Measurements from ENCODE around the gene GAL3ST2.

The GAL3ST2 gene

DNA sequence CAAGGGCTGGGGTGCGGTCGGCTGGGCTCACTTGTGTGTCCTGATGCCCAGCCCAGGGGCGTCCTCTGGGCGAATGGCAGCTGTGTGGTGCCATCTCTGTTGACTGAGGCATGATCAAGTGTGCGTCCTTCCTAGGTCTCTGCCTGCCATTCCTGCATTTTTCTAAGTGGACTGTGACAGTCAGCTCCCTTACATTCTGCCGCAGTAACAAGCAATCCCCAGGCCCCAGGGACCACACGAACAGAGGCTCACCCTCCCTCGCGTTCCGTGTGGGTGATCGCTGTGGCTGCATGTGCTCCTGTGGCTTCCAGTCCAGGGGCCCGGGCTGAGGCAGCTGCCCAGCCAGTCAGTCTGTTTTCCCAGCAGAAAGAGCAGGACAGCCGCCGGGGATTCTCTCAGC lies 24.4 kb upstream of the GAL3ST2 start:
- no peak overlapping the region for H3K4ac ChIP-seq (ENCODE audit: low read depth in 1 of 2, low read length in 2 of 2)
- H3K4me1 ChIP-seq (ENCODE audit: control insufficient read depth, insufficient read depth, low read depth, low read length): peaks cover 24% of the 10 kb centered on the region
- no peak overlapping the region for H2BK15ac ChIP-seq (ENCODE audit: low read depth, poor library complexity, severe bottlenecking)
- no peaks in the 10 kb centered on the region for H3K9me3 ChIP-seq (ENCODE audit: control insufficient read depth, low read length)
- DNase-seq: no peak
- peaks cover 23% of the 10 kb centered on the region for H3K79me1 ChIP-seq (replicated peaks; ENCODE audit: low read length, poor library complexity, severe bottlenecking)
- H2AK5ac ChIP-seq (ENCODE audit: low read length, severe bottlenecking): peak overlapping the region; percentile 62
- no peak overlapping the region for H3K18ac ChIP-seq (ENCODE audit: low read depth in 1 of 2, low read length in 2 of 2)
- H2BK120ac ChIP-seq (ENCODE audit: low read depth, low read length): no peak overlapping the region
- H3K23ac ChIP-seq (ENCODE audit: low read length in 2 of 2): no peak overlapping the region
- H3K14ac ChIP-seq (ENCODE audit: low read length in 2 of 2): no peak overlapping the region
- no peak overlapping the region for H3K4me3 ChIP-seq (ENCODE audit: insufficient read depth in 1 of 2, low read depth in 1 of 2, low read length in 2 of 2)
- no peak overlapping the region for H2BK12ac ChIP-seq (ENCODE audit: low read length in 2 of 2)
- no peaks in the 10 kb centered on the region for H3K27me3 ChIP-seq (ENCODE audit: control insufficient read depth in 1 of 2, insufficient read depth in 1 of 2, low read length in 2 of 2)
- H2BK5ac ChIP-seq (ENCODE audit: low read depth, low read length, poor library complexity, severe bottlenecking): no peak overlapping the region
- H3K9ac ChIP-seq (ENCODE audit: low read length): no peak overlapping the region
- no peak overlapping the region for H2AFZ ChIP-seq (ENCODE audit: low read depth, low read length)
- H3K36me3 ChIP-seq (ENCODE audit: control insufficient read depth in 1 of 2, insufficient read depth in 2 of 2, low read depth in 1 of 2, low read length in 2 of 2): peaks cover 67 to 78% of the 10 kb centered on the region in 2 experiments
- no peak overlapping the region for H4K91ac ChIP-seq (ENCODE audit: low read length)
- no peak overlapping the region for H3K27ac ChIP-seq (ENCODE audit: low read length, poor library complexity, severe bottlenecking)
- H3K4me2 ChIP-seq (ENCODE audit: low read length, poor library complexity, severe bottlenecking): no peak overlapping the region
- 97% methylated on average over 14 of the region's 14 CpGs for WGBS
- H4K8ac ChIP-seq (ENCODE audit: low read length): peak overlapping the region; percentile 8

DNA sequence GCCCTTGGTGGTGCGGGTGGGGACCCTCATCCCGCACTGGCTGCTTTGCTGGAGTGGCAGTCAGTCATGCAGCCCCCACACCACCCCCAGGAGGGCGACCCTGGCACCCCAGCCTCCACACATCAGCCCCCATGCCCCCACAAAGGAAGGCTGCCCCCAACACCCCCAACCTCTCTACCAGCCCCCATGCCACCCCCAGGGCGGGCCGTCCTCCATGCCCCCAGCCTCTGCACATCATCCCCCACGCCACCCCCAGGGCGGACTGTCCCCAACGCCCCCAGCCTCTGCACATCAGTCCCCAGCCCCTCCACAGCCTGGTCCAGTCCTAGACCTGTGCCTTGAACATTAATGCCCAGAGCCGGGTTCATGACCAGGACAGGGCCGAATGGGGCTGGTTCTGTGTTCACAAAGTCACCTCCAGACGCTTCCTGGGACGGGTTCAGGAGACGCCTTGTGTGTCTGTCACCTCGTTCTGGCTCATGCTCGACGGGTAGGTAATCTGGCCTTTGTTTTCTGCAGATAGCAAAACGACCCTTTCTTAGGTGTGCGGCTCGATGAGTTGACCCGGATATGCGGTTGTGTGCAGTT lies 23.8 kb upstream of the GAL3ST2 start:
- Histone ChIP-seq H4K91ac (ENCODE audit: low read length) (no peak overlapping the region), H3K36me3 (ENCODE audit: control insufficient read depth in 1 of 2, insufficient read depth in 2 of 2, low read depth in 1 of 2, low read length in 2 of 2) (peaks cover 67 to 78% of the 10 kb centered on the region in 2 experiments), H2BK12ac (ENCODE audit: low read length in 2 of 2) (no peak overlapping the region), H3K9ac (ENCODE audit: low read length) (no peak overlapping the region), H2BK5ac (ENCODE audit: low read depth, low read length, poor library complexity, severe bottlenecking) (no peak overlapping the region), H3K4ac (ENCODE audit: low read depth in 1 of 2, low read length in 2 of 2) (no peak overlapping the region), H3K4me1 (ENCODE audit: control insufficient read depth, insufficient read depth, low read depth, low read length) (peaks cover 24% of the 10 kb centered on the region), H3K9me3 (ENCODE audit: control insufficient read depth, low read length) (no peaks in the 10 kb centered on the region), H2AFZ (ENCODE audit: low read depth, low read length) (no peak overlapping the region), H3K79me1 (replicated peaks; ENCODE audit: low read length, poor library complexity, severe bottlenecking) (peaks cover 22% of the 10 kb centered on the region), H2BK15ac (ENCODE audit: low read depth, poor library complexity, severe bottlenecking) (no peak overlapping the region), H3K4me2 (ENCODE audit: low read length, poor library complexity, severe bottlenecking) (no peak overlapping the region), H3K14ac (ENCODE audit: low read length in 2 of 2) (no peak overlapping the region), H3K27me3 (ENCODE audit: control insufficient read depth in 1 of 2, insufficient read depth in 1 of 2, low read length in 2 of 2) (no peaks in the 10 kb centered on the region), H3K18ac (ENCODE audit: low read depth in 1 of 2, low read length in 2 of 2) (no peak overlapping the region), H2BK120ac (ENCODE audit: low read depth, low read length) (no peak overlapping the region), H4K8ac (ENCODE audit: low read length) (no peak overlapping the region), H3K27ac (ENCODE audit: low read length, poor library complexity, severe bottlenecking) (no peak overlapping the region), H3K23ac (ENCODE audit: low read length in 2 of 2) (no peak overlapping the region), H3K4me3 (ENCODE audit: insufficient read depth in 1 of 2, low read depth in 1 of 2, low read length in 2 of 2) (no peak overlapping the region), H2AK5ac (ENCODE audit: low read length, severe bottlenecking) (no peak overlapping the region)
- WGBS: 93% methylated on average over 21 of the region's 21 CpGs
- no peak for DNase-seq

DNA sequence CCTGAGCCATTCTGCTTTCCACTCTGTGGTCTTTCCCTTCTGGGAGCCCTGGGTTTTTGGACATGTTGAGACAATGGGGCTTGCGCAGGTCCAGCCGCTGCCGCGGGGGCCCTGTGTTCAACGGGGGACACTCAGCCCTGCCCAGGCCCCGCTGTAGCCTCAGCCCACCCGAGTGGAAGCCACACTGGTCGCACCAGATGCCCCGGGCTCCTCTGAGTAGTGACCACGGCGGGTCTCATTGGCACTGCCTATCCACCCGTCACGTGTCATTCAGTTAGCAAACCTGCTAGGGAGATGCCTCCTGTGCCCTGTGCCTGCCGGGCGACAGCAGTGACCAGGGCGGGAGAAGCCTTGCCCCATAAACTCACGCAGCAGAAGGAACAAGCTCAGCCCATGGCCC lies 23.1 kb upstream of the GAL3ST2 start:
- Histone ChIP-seq H3K4me2 (ENCODE audit: low read length, poor library complexity, severe bottlenecking) (no peak overlapping the region), H3K27ac (ENCODE audit: low read length, poor library complexity, severe bottlenecking) (no peak overlapping the region), H3K4ac (ENCODE audit: low read depth in 1 of 2, low read length in 2 of 2) (no peak overlapping the region), H3K23ac (ENCODE audit: low read length in 2 of 2) (no peak overlapping the region), H3K79me1 (replicated peaks; ENCODE audit: low read length, poor library complexity, severe bottlenecking) (peaks cover 20% of the 10 kb centered on the region), H3K9ac (ENCODE audit: low read length) (no peak overlapping the region), H3K27me3 (ENCODE audit: control insufficient read depth in 1 of 2, insufficient read depth in 1 of 2, low read length in 2 of 2) (no peaks in the 10 kb centered on the region), H3K18ac (ENCODE audit: low read depth in 1 of 2, low read length in 2 of 2) (no peak overlapping the region), H3K36me3 (ENCODE audit: control insufficient read depth in 1 of 2, insufficient read depth in 2 of 2, low read depth in 1 of 2, low read length in 2 of 2) (peaks cover 70 to 78% of the 10 kb centered on the region in 2 experiments), H4K8ac (ENCODE audit: low read length) (no peak overlapping the region), H2AK5ac (ENCODE audit: low read length, severe bottlenecking) (peak overlapping the region; percentile 10), H2BK15ac (ENCODE audit: low read depth, poor library complexity, severe bottlenecking) (no peak overlapping the region), H3K14ac (ENCODE audit: low read length in 2 of 2) (no peak overlapping the region), H2BK5ac (ENCODE audit: low read depth, low read length, poor library complexity, severe bottlenecking) (no peak overlapping the region), H3K4me1 (ENCODE audit: control insufficient read depth, insufficient read depth, low read depth, low read length) (peaks cover 24% of the 10 kb centered on the region), H4K91ac (ENCODE audit: low read length) (no peak overlapping the region), H3K9me3 (ENCODE audit: control insufficient read depth, low read length) (no peaks in the 10 kb centered on the region), H3K4me3 (ENCODE audit: insufficient read depth in 1 of 2, low read depth in 1 of 2, low read length in 2 of 2) (no peak overlapping the region), H2AFZ (ENCODE audit: low read depth, low read length) (no peak overlapping the region), H2BK12ac (ENCODE audit: low read length in 2 of 2) (no peak overlapping the region), H2BK120ac (ENCODE audit: low read depth, low read length) (no peak overlapping the region)
- DNase-seq: no peak
- WGBS: 98% methylated on average over 17 of the region's 17 CpGs

DNA sequence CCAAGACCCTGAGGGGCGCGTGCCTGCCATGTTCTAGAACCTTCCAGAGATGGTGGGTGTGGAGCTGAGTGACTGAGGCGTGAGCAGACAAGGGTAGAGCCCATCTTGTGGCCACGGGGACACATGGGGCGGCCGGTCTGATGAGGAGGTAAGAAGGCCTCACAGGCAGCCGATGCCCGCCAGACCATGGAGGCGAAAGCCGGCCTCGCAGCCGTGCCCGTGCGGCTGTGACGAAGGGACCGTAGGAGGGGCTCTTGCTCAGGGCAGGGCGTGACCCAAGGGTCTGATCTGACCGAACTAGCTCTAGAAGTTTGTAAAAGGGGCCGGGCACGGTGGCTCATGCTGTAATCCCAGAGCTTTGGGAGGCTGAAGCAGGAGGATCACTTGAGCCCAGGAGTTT lies 22.6 kb upstream of the GAL3ST2 start:
- Histone ChIP-seq H2BK12ac (ENCODE audit: low read length in 2 of 2) (no peak overlapping the region), H3K18ac (ENCODE audit: low read depth in 1 of 2, low read length in 2 of 2) (no peak overlapping the region), H4K91ac (ENCODE audit: low read length) (no peak overlapping the region), H3K79me1 (replicated peaks; ENCODE audit: low read length, poor library complexity, severe bottlenecking) (peaks cover 18% of the 10 kb centered on the region), H3K9ac (ENCODE audit: low read length) (no peak overlapping the region), H3K14ac (ENCODE audit: low read length in 2 of 2) (no peak overlapping the region), H3K4me3 (ENCODE audit: insufficient read depth in 1 of 2, low read depth in 1 of 2, low read length in 2 of 2) (no peak overlapping the region), H3K23ac (ENCODE audit: low read length in 2 of 2) (no peak overlapping the region), H3K27me3 (ENCODE audit: control insufficient read depth in 1 of 2, insufficient read depth in 1 of 2, low read length in 2 of 2) (no peaks in the 10 kb centered on the region), H2BK15ac (ENCODE audit: low read depth, poor library complexity, severe bottlenecking) (no peak overlapping the region), H3K4ac (ENCODE audit: low read depth in 1 of 2, low read length in 2 of 2) (no peak overlapping the region), H3K4me2 (ENCODE audit: low read length, poor library complexity, severe bottlenecking) (no peak overlapping the region), H2AFZ (ENCODE audit: low read depth, low read length) (no peak overlapping the region), H2AK5ac (ENCODE audit: low read length, severe bottlenecking) (no peak overlapping the region), H3K27ac (ENCODE audit: low read length, poor library complexity, severe bottlenecking) (no peak overlapping the region), H3K36me3 (ENCODE audit: control insufficient read depth in 1 of 2, insufficient read depth in 2 of 2, low read depth in 1 of 2, low read length in 2 of 2) (peaks cover 68 to 73% of the 10 kb centered on the region in 2 experiments), H4K8ac (ENCODE audit: low read length) (no peak overlapping the region), H2BK120ac (ENCODE audit: low read depth, low read length) (no peak overlapping the region), H3K4me1 (ENCODE audit: control insufficient read depth, insufficient read depth, low read depth, low read length) (peaks cover 24% of the 10 kb centered on the region), H3K9me3 (ENCODE audit: control insufficient read depth, low read length) (no peaks in the 10 kb centered on the region), H2BK5ac (ENCODE audit: low read depth, low read length, poor library complexity, severe bottlenecking) (no peak overlapping the region)
- WGBS: 98% methylated on average over 20 of the region's 20 CpGs
- no peak for DNase-seq
